NCI-H128 (cell line): ENCODE measurements around the gene SPANXN3.
"Not testable (repeated sequence)": the region's sequence is repeated elsewhere in the genome, so short reads cannot be mapped to it uniquely, and the experiment has no call there.

ENCODE experiments used
- DNase-seq: peaks from one replicate; lab custom pipeline; 2025; ENCODE audit not compliant: unreplicated experiment; lab: John Stamatoyannopoulos, UW

SPANXN3 gene

GRCh38 chrX:143517375-143517774 lies at the start of gene SPANXN3:
Gene SPANXN3, minus strand, starts transcription at chrX:143517475. Its CDS starts 84 bp downstream, at chrX:143517391.
- DNase-seq = not testable (repeated sequence)

- DNase-seq = no peak
Measured at GRCh38 chrX:143536176-143536575, 18.9 kb upstream of the SPANXN3 start.

GRCh38 chrX:143502196-143502595 lies 15.1 kb downstream of the SPANXN3 start:
- DNase-seq = not testable (repeated sequence)

GRCh38 chrX:143500751-143501150 lies 16.5 kb downstream of the SPANXN3 start:
- no peak for DNase-seq

- no peak for DNase-seq
Measured at GRCh38 chrX:143486105-143486504, 31.2 kb downstream of the SPANXN3 start.

- no peak for DNase-seq
Measured at GRCh38 chrX:143476751-143477150, 40.5 kb downstream of the SPANXN3 start.

- no peak for DNase-seq
Measured at GRCh38 chrX:143472347-143472938, 44.8 kb downstream of the SPANXN3 start.

GRCh38 chrX:143466130-143466529 lies 51.1 kb downstream of the SPANXN3 start:
- no peak for DNase-seq

GRCh38 chrX:143462696-143463095 lies 54.6 kb downstream of the SPANXN3 start:
- no peak for DNase-seq

GRCh38 chrX:143461606-143462005 lies 55.7 kb downstream of the SPANXN3 start:
- DNase-seq = no peak
